Kidney glomerular epithelial cell (primary cell): ENCODE data around the gene AACS.
"Not testable (repeated sequence)": the region's sequence is repeated elsewhere in the genome, so short reads cannot be mapped to it uniquely, and the experiment has no call there.

Source experiments
- DNase-seq: peaks from one replicate; lab custom pipeline; 2025; lab: John Stamatoyannopoulos, UW

Gene AACS

GRCh38 chr12:125124320-125124966, 59.2 kb downstream of the AACS start:
- no peak for DNase-seq

- DNase-seq: no peak
Measured at GRCh38 chr12:125125271-125125670, 60.0 kb downstream of the AACS start.

GRCh38 chr12:125128439-125129178, 63.4 kb downstream of the AACS start:
- no peak for DNase-seq

- no peak for DNase-seq
Measured at GRCh38 chr12:125129179-125129571, 63.9 kb downstream of the AACS start.

GRCh38 chr12:125129591-125130255, 64.5 kb downstream of the AACS start:
- no peak for DNase-seq

- DNase-seq: no peak
Measured at GRCh38 chr12:125131958-125132357, 66.7 kb downstream of the AACS start.

- no peak for DNase-seq
Measured at GRCh38 chr12:125132698-125133400, 67.6 kb downstream of the AACS start.

- DNase-seq: no peak
Measured at GRCh38 chr12:125133616-125134015, 68.4 kb downstream of the AACS start.

GRCh38 chr12:125134576-125134975, 69.3 kb downstream of the AACS start:
- DNase-seq: no peak

- DNase-seq: no peak
Measured at GRCh38 chr12:125135906-125136305, 70.7 kb downstream of the AACS start.

- no peak for DNase-seq
Measured at GRCh38 chr12:125136702-125137101, 71.5 kb downstream of the AACS start.

- DNase-seq: no peak
Measured at GRCh38 chr12:125137766-125138344, 72.6 kb downstream of the AACS start.

GRCh38 chr12:125140279-125141209, 75.3 kb downstream of the AACS start:
- peak; percentile 70 for DNase-seq

GRCh38 chr12:125141210-125141573, 76.0 kb downstream of the AACS start:
- not testable (repeated sequence) for DNase-seq

- DNase-seq: no peak
Measured at GRCh38 chr12:125142601-125143000, 77.4 kb downstream of the AACS start.

GRCh38 chr12:125143491-125143890, 78.3 kb downstream of the AACS start:
- no peak for DNase-seq

- DNase-seq: no peak
Measured at GRCh38 chr12:125145196-125145595, 80.0 kb downstream of the AACS start.

GRCh38 chr12:125148316-125148715, 83.1 kb downstream of the AACS start:
- no peak for DNase-seq

- DNase-seq: no peak
Measured at GRCh38 chr12:125149160-125150108, 84.2 kb downstream of the AACS start.

- DNase-seq: no peak
Measured at GRCh38 chr12:125151284-125151683, 86.0 kb downstream of the AACS start.
